ENCODE data around the gene ZNF22. TPM values are rescaled to one million over a fixed set of nuclear protein-coding genes. Genes with fewer than 3 reads are reported as not detected.

The ZNF22 gene
- polyA plus RNA-seq, result 10 to 100 TPM; 53.4 to 73.5 (median 58.8) TPM

DNA sequence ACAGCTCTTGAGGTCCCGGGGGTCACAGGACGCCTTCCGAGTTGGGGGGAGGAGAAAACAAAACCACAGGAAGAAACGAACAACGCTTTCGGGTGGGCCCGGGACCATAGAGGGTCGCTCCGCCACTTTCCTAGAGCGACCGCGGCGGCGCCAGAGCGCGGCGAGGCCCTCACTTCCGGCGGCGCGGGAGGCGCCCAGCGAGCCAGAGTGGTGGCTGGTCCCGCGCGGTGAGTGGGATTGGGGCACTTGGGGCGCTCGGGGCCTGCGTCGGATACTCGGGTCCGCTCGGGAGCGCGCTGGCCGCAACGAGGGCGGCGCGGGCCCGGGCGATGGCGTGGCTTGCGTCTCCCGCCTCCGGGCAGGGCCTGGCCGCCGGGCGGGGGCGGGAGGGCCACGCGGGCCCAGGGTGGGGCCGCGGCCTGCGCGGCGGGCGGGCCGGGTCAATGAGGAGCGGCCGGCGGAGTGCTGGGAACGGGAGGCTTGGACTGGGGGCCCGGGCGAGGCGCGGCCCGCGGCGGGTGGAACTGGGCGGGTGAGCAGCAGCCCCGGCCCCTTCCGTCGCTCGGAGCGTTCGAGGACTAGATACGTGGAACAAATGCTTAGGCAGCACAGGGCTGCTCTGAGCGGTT lies at the start of gene ZNF22:
ZNF22 (plus strand) TSS at position 172 of the 629 bp plus-strand sequence. CDS start 2,446 bp downstream, outside the sequence.
- DNase-seq, result peak; percentile 74 to 80 (median 78)
- H3K27me3 Mint-ChIP-seq (ENCODE audit: low read depth in 3 of 3), result peaks cover 2 to 4% (median 4%) of the 10 kb centered on the region in 3 donors
- peaks cover 18 to 30% (median 19%) of the 10 kb centered on the region in 3 donors for H3K36me3 Mint-ChIP-seq
- H3K4me3 Mint-ChIP-seq, result peak within 1 kb of the TSS; percentile 93 to 95 (median 93)
- H3K9me3 Mint-ChIP-seq, result peaks cover 0 to 8% (median 0%) of the 10 kb centered on the region in 6 donors
- H3K4me1 Mint-ChIP-seq, result peaks cover 70 to 71% of the 10 kb centered on the region in 2 donors
- peak within 1 kb of the TSS; percentile 91 to 97 (median 96) for H3K27ac Mint-ChIP-seq

DNA sequence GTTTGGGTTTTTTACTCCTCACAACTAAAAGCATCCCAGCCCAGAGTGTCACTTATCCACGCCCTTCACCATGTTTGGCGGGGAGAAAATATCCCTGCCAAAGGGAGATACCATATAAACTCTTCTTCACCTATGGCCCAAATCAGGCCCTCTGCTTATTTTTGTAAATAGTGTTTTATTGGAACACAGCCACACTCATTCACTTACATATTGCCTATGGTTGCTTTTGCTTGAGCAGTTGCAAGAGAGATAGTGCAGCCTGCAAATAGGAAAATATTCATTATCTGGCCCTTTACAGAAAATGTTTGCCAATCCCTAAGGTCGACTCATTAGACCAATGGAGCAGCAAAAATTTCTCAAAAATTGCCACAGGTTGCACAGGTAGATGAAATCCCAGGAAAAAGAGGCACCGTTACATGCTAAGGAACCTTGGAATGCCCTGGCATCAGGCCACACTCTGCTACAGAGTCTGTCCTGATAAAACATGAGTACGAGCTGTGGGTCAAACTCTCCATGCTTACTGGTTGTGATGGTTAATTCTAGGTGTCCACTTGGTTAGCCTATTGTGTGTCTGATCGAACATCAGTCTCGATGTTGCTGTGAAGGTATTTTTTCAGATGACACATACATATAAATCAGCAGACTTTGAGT lies 49.0 kb upstream of the ZNF22 start:
- no peak overlapping the region for H3K27ac Mint-ChIP-seq
- DNase-seq, result no peak
- H3K9me3 Mint-ChIP-seq, result no peaks in the 10 kb centered on the region
- H3K4me3 Mint-ChIP-seq, result no peak overlapping the region
- H3K27me3 Mint-ChIP-seq (ENCODE audit: low read depth in 3 of 3), result peaks cover 0 to 3% (median 1%) of the 10 kb centered on the region in 3 donors
- peaks cover 12 to 22% (median 19%) of the 10 kb centered on the region in 3 donors for H3K36me3 Mint-ChIP-seq
- H3K4me1 Mint-ChIP-seq, result peaks cover 7 to 11% of the 10 kb centered on the region in 2 donors

GRCh38 chr10:44952779-44953231 lies 47.9 kb upstream of the ZNF22 start:
- Mint-ChIP-seq H3K4me1 (peaks cover 10 to 20% of the 10 kb centered on the region in 2 donors), H3K9me3 (no peaks in the 10 kb centered on the region), H3K36me3 (peaks cover 12 to 26% (median 23%) of the 10 kb centered on the region in 3 donors), H3K27ac (peak overlapping the region in 3 of 6 donors; percentile 8 to 65 (median 31)), H3K4me3 (no peak overlapping the region), H3K27me3 (ENCODE audit: low read depth in 3 of 3) (peaks cover 0 to 3% (median 1%) of the 10 kb centered on the region in 3 donors)
- DNase-seq, result no peak

DNA sequence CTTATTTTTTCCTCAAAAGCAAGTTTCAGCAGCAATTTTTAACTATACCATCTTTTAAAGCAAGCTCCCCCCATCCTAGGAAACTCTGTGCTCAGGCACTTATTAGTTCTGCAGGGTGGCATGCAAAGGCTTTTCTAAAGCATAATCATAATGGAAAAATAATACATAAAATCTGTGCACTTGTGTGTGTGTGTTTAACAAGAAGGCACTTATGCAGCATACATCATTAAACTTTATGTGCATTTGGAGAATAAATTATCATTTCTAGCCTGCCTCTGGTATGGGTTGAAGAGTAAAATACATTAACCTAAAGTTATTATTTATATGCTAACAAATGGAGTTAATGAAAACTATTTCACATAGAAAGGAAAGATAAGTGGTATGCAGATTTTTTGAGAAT lies 46.7 kb upstream of the ZNF22 start:
- H3K36me3 Mint-ChIP-seq, result peaks cover 12 to 26% (median 23%) of the 10 kb centered on the region in 3 donors
- H3K4me3 Mint-ChIP-seq, result no peak overlapping the region
- H3K27me3 Mint-ChIP-seq (ENCODE audit: low read depth in 3 of 3), result peaks cover 0 to 5% (median 3%) of the 10 kb centered on the region in 3 donors
- DNase-seq, result no peak
- H3K27ac Mint-ChIP-seq, result peak overlapping the region in 1 of 6 donors; percentile 45
- H3K4me1 Mint-ChIP-seq, result peaks cover 23 to 32% of the 10 kb centered on the region in 2 donors
- no peaks in the 10 kb centered on the region for H3K9me3 Mint-ChIP-seq

DNA sequence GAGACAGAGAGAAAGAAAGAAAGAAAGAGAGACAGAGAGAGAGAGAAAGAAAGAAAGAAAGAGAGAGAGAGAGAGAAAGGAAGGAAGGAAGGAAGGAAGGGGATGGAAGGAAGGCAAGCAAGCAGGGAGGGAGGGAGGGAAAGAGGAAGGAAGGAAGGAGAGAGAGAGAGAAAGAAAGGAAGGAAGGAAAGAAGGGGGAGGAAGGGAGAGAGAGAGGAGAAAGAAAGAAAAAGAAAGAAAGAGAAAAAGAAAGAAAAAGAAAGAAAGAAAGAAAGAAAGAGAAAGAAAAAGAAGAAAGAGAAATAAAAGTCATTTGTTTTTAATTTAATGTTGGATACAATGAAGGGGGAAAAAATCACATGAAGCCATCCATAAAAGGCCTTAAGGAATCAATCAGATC lies 45.8 kb upstream of the ZNF22 start:
- peak overlapping the region in 1 of 6 donors; percentile 91 for H3K27ac Mint-ChIP-seq
- DNase-seq, result no peak
- H3K9me3 Mint-ChIP-seq, result no peaks in the 10 kb centered on the region
- no peak overlapping the region for H3K4me3 Mint-ChIP-seq
- H3K36me3 Mint-ChIP-seq, result peaks cover 12 to 23% (median 22%) of the 10 kb centered on the region in 3 donors
- H3K27me3 Mint-ChIP-seq (ENCODE audit: low read depth in 3 of 3), result peaks cover 0 to 5% (median 3%) of the 10 kb centered on the region in 3 donors
- H3K4me1 Mint-ChIP-seq, result peaks cover 24 to 34% of the 10 kb centered on the region in 2 donors

- no peaks in the 10 kb centered on the region for H3K9me3 Mint-ChIP-seq
- peaks cover 30 to 40% of the 10 kb centered on the region in 2 donors for H3K4me1 Mint-ChIP-seq
- no peak for DNase-seq
- H3K27me3 Mint-ChIP-seq (ENCODE audit: low read depth in 3 of 3), result peaks cover 0 to 4% (median 3%) of the 10 kb centered on the region in 3 donors
- peaks cover 12 to 23% (median 21%) of the 10 kb centered on the region in 3 donors for H3K36me3 Mint-ChIP-seq
- no peak overlapping the region for H3K27ac Mint-ChIP-seq
- H3K4me3 Mint-ChIP-seq, result no peak overlapping the region
Observed at GRCh38 chr10:44955413-44956070, 45.2 kb upstream of the ZNF22 start.

DNA sequence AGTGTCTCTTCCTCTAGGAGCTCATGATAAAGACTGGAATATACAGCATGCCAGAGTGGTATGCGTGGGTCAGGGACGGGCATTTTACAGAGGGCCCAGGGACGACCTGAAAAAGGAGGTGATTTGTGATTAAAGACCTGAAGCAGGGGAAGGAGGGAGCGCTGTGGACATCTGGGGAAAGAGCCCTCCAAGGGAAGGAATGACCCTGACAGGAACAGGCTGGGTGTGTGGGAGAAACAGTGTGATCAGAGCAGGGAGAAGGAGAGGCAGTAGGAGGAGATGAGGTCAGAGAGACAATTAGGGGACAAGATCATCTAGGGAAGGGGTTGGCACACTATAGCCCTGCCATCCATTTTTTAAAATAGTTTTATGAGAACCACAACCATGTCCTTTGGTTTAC lies 44.5 kb upstream of the ZNF22 start:
- no peak for DNase-seq
- no peaks in the 10 kb centered on the region for H3K9me3 Mint-ChIP-seq
- H3K36me3 Mint-ChIP-seq, result peaks cover 10 to 23% (median 21%) of the 10 kb centered on the region in 3 donors
- peaks cover 37 to 47% of the 10 kb centered on the region in 2 donors for H3K4me1 Mint-ChIP-seq
- peak overlapping the region in 1 of 5 donors; percentile 41 for H3K4me3 Mint-ChIP-seq
- peaks cover 0 to 4% (median 3%) of the 10 kb centered on the region in 3 donors for H3K27me3 Mint-ChIP-seq (ENCODE audit: low read depth in 3 of 3)
- peak overlapping the region in 2 of 6 donors; percentile 8 to 51 for H3K27ac Mint-ChIP-seq

DNA sequence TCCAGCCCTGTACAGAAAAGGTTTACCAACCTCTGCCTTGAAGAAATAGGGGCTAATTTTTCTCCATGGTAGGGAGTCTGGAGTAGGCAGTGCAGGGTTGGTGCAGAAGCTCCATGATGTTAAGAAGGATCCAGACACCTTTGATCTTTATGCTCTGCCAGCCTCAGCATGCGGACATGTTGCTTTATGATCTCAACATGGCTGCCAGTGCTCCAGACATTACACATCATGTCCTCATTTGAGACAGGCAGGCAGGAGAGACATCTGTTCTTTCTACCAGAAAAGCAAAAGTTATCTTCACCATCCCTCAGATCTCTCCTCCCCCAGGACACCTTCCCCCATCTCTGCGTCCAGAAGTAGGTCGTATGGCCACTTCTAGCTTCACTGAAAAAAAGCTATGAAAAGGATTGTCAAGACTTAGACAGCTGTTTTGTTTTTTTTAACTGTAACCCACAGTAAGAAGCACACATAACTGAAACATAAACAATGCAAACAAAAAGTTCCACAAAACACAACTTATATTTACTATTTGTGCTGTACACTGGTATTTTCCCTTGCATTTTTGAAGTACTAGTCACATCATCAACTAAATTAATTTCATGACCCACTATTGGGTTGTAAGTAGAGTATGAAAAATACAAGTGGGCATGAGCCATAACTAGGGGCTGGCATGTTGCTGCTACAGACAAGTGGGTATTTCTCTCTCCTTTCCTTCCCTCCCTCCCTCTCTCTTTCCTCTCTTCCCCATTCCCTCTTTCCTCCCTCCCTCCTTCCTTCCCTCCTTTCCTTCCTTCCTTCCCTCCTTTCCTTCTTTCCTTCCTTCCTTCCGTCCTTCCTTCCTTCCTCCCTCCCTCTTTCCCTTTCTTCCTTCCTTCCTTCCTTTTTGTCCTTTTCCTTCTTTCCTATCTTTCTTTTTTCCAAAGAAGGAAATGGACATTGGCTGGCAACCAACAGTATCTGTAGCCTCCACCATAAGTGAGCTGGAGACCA lies 43.7 kb upstream of the ZNF22 start:
- peaks cover 45 to 55% of the 10 kb centered on the region in 2 donors for H3K4me1 Mint-ChIP-seq
- no peak for DNase-seq
- peaks cover 8 to 21% (median 20%) of the 10 kb centered on the region in 3 donors for H3K36me3 Mint-ChIP-seq
- H3K27ac Mint-ChIP-seq, result peak overlapping the region in 1 of 6 donors; percentile 23
- H3K27me3 Mint-ChIP-seq (ENCODE audit: low read depth in 3 of 3), result peaks cover 0 to 4% (median 3%) of the 10 kb centered on the region in 3 donors
- no peaks in the 10 kb centered on the region for H3K9me3 Mint-ChIP-seq
- H3K4me3 Mint-ChIP-seq, result peak overlapping the region in 4 of 5 donors; percentile 50 to 92 (median 87)

DNA sequence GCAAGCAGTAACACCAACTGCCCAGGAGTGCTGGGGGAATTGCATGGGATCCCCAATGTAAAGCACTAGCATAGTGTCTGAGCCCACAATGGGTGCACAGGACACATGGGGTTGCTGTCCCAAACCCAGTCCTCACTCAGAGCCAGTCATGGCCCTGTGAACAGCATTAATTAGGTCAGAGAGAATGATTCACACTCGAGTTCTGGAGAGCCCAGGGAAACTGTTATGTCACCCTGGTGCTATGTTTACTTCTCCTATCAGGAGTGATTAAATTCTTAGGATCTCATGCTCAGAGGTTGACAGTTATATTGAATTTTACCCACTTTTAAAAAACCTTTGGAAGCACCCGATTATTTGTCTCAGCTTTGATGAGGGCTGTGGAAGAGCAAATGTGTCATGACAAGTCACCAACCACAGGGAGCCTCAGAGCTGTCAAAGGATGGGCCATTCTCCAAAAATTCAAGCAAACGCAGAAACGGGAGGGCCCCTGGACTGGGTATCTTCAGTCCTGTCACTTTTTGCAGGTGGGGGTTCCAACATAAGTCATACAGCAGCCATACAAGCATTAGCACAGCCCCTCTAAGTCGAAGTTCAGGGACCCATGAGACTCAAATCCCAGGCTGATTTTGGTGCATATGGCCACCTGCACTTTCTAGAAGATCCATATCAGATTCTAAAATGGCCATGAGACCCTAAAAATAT lies 42.4 kb upstream of the ZNF22 start:
- peaks cover 0 to 4% (median 3%) of the 10 kb centered on the region in 3 donors for H3K27me3 Mint-ChIP-seq (ENCODE audit: low read depth in 3 of 3)
- no peak for DNase-seq
- H3K4me3 Mint-ChIP-seq, result peak overlapping the region; percentile 83 to 92 (median 91)
- H3K9me3 Mint-ChIP-seq, result no peaks in the 10 kb centered on the region
- peaks cover 8 to 25% (median 21%) of the 10 kb centered on the region in 3 donors for H3K36me3 Mint-ChIP-seq
- H3K27ac Mint-ChIP-seq, result peak overlapping the region; percentile 43 to 84 (median 72)
- H3K4me1 Mint-ChIP-seq, result peaks cover 58 to 68% of the 10 kb centered on the region in 2 donors

DNA sequence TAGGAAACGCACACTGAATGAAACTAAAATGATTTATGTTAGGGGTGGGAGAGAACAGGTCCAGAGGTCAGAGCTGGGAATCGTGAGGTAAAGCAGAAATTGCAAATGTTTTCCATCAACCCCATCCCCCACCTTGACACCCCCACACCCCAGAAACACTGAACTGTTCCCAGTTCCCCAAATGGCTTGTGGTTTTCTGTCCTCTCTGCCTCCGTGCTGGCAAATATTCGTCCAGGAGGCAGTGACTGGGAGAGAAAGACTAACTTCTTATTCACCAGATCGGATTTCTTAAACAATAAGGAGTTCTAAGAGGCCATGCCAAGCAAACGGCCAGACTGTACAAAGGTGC lies 41.9 kb upstream of the ZNF22 start:
- peak overlapping the region; percentile 83 to 92 (median 91) for H3K4me3 Mint-ChIP-seq
- peaks cover 63 to 73% of the 10 kb centered on the region in 2 donors for H3K4me1 Mint-ChIP-seq
- peaks cover 8 to 19% (median 19%) of the 10 kb centered on the region in 3 donors for H3K36me3 Mint-ChIP-seq
- DNase-seq, result no peak
- no peaks in the 10 kb centered on the region for H3K9me3 Mint-ChIP-seq
- peak overlapping the region; percentile 50 to 84 (median 72) for H3K27ac Mint-ChIP-seq
- H3K27me3 Mint-ChIP-seq (ENCODE audit: low read depth in 3 of 3), result peaks cover 0 to 4% (median 3%) of the 10 kb centered on the region in 3 donors

- H3K9me3 Mint-ChIP-seq, result no peaks in the 10 kb centered on the region
- peak within 1 kb of the TSS; percentile 83 to 92 (median 91) for H3K4me3 Mint-ChIP-seq
- peaks cover 69 to 78% of the 10 kb centered on the region in 2 donors for H3K4me1 Mint-ChIP-seq
- H3K27ac Mint-ChIP-seq, result peak within 1 kb of the TSS; percentile 70 to 93 (median 88)
- peak; percentile 88 to 91 (median 91) for DNase-seq
- H3K27me3 Mint-ChIP-seq (ENCODE audit: low read depth in 3 of 3), result peaks cover 0 to 4% (median 3%) of the 10 kb centered on the region in 3 donors
- peaks cover 8 to 19% (median 19%) of the 10 kb centered on the region in 3 donors for H3K36me3 Mint-ChIP-seq
Observed at GRCh38 chr10:44959247-44960087, 41.3 kb upstream of the ZNF22 start, which contains the start of gene RASSF4. TSS of gene RASSF4 (plus strand) at chr10:44959802. CDS start at chr10:44970203, 10,401 bp downstream.

Measured in immature natural killer cell (primary cell).